Endodermal cell (in vitro differentiated cells): ENCODE results near the gene CRTC1. TPM values are rescaled to one million over a fixed set of nuclear protein-coding genes. Genes with fewer than 3 reads are reported as not detected.
A peak's percentile ranks its signal among the peaks of the same experiment; 100 is the strongest.

Experiments
- DNase-seq: peaks from one replicate; pipeline ENCODE4 v3.0.0-alpha.2; 2017
- H3K27ac ChIP-seq: 2 replicates; pipeline ENCODE4 v1.5.1; 2013; ENCODE audit warnings: mild to moderate bottlenecking, low read depth, low read length, moderate library complexity
- H3K27me3 ChIP-seq: 2 replicates; pipeline ENCODE4 v1.6.1; 2013; ENCODE audit warnings: mild to moderate bottlenecking, low read length, moderate library complexity; ENCODE audit not compliant: insufficient read depth, control insufficient read depth, poor library complexity, severe bottlenecking
- H3K36me3 ChIP-seq: 2 replicates; pipeline ENCODE4 v1.7.0; 2013; ENCODE audit warnings: mild to moderate bottlenecking, low read length, moderate library complexity; ENCODE audit not compliant: control insufficient read depth, insufficient read depth
- H3K4me1 ChIP-seq: one replicate; pipeline ENCODE4 v1.7.0; 2013; ENCODE audit warnings: low read length; ENCODE audit not compliant: control insufficient read depth, insufficient read depth
- H3K4me3 ChIP-seq: 2 replicates; pipeline ENCODE4 v1.5.1; 2013; ENCODE audit warnings: mild to moderate bottlenecking, low read length, moderate library complexity
- H3K9ac ChIP-seq: 2 replicates; pipeline ENCODE4 v1.6.1; 2013; ENCODE audit warnings: mild to moderate bottlenecking, low read length, moderate library complexity; ENCODE audit not compliant: poor library complexity, severe bottlenecking; ENCODE audit errors: extremely low read depth
- H3K9me3 ChIP-seq: 2 replicates; pipeline ENCODE4 v1.6.1; 2013; ENCODE audit warnings: mild to moderate bottlenecking, low read length, moderate library complexity; ENCODE audit not compliant: control insufficient read depth
- H3K27ac Mint-ChIP-seq: 2 replicates; pipeline ENCODE4 v1.8.0; 2020; ENCODE audit warnings: mixed read lengths
- H3K27me3 Mint-ChIP-seq: 2 replicates; pipeline ENCODE4 v1.8.0; 2021; ENCODE audit warnings: mild to moderate bottlenecking, mixed read lengths; ENCODE audit not compliant: insufficient read depth
- H3K36me3 Mint-ChIP-seq: 2 replicates; pipeline ENCODE4 v1.8.0; 2020; ENCODE audit warnings: low read depth, mixed read lengths
- H3K4me1 Mint-ChIP-seq: 2 replicates; pipeline ENCODE4 v1.8.0; 2020; ENCODE audit warnings: mixed read lengths
- H3K4me3 Mint-ChIP-seq: 2 replicates; pipeline ENCODE4 v1.8.0; 2020; ENCODE audit warnings: mild to moderate bottlenecking, moderate library complexity, mixed read lengths
- H3K9me3 Mint-ChIP-seq: 2 replicates; pipeline ENCODE4 v1.8.0; 2020; ENCODE audit warnings: mild to moderate bottlenecking, mixed read lengths
- CTCF ChIP-seq: fragments of 200-600 bp; sonication (generic); conservative IDR thresholded peaks from 2 replicates; pipeline ENCODE4 v1.5.0; 2021; ENCODE audit warnings: antibody characterized with exemption, mild to moderate bottlenecking
- WGBS, 2 experiments: methylation state at CpG; one replicate each; pipeline versions ENCODE4 v1.1.5 to v1.1.7; 2013; ENCODE audit warnings: missing lambda C conversion rate in 2 of 2, mixed read lengths in 1 of 2; ENCODE audit not compliant: insufficient coverage in 1 of 2, insufficient read length in 1 of 2; 5-methylcytosine and 5-hydroxymethylcytosine counted together
- total RNA-seq, 2 donors: library from RNA; stranded (reverse); fragmentation: NEBNext Ultra II Directional in 1 of 2; extraction: Animal tissue kit (Norgen Biotek cat#: 25700) in 1 of 2; gene quantifications; 2 replicates in 1 of 2; 3 replicates in 1 of 2; pipeline ENCODE4 v1.2.1, GENCODE V29; 2021

CRTC1 gene
- total RNA-seq, 2 donors from 2014 or later, result 26.6 to 29.7 TPM

DNA sequence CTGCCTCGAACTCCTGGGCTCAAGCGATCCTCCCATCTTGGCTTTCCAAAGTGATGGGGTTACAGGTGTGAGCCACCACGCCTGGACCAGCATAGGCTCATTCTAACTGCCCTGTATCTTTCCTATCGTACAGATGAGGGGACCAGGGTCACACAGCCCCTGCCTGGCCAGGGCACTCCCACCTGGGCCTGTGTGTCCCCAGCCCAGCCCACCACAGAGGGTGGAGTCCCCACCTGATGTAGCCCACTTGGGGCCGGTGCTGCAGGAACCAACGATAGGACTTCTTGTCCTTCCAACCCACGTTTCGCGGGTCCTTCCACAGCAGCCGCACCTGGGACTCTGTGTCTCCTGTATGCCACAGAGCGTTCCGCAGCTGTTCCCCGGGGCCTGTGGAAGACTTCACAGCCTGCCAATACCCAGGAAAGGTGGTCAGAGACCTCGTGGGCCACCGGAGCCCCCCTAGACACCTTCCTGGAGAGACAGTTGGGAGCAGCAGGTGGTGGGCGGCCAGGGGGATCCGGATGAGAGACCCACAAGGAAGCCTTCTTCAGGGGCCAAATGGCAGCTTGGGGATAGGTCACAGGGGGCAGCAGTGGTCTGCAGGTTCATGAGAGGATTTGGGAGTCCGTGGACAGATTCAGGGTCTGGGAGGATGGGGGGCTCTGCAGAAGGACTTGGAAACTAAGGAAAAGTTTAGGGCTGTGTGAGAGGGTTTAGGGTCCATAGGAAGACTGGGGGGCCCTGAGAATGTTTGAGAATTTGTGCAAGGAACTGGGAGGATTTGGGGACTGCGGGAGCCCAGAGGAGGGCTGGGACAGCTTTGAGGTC lies 100.7 kb downstream of the CRTC1 start:
- no peak overlapping the region for H3K4me3 Mint-ChIP-seq
- H3K9me3 ChIP-seq, result no peaks in the 10 kb centered on the region
- no peak overlapping the region for H3K27ac Mint-ChIP-seq
- no peak for TF ChIP-seq CTCF
- no peaks in the 10 kb centered on the region for H3K4me1 ChIP-seq
- WGBS, 2 experiments, result 84 to 88% methylated on average over 14 to 19 of the region's 19 CpGs
- no peak overlapping the region for H3K9ac ChIP-seq
- H3K27ac ChIP-seq, result no peak overlapping the region
- H3K36me3 Mint-ChIP-seq, result no peaks in the 10 kb centered on the region
- H3K27me3 Mint-ChIP-seq, result peaks cover 88% of the 10 kb centered on the region
- DNase-seq, result no peak
- peaks cover under 1% of the 10 kb centered on the region for H3K4me1 Mint-ChIP-seq
- no peaks in the 10 kb centered on the region for H3K36me3 ChIP-seq
- no peak overlapping the region for H3K4me3 ChIP-seq
- peaks cover 100% of the 10 kb centered on the region for H3K27me3 ChIP-seq
- peaks cover 4% of the 10 kb centered on the region for H3K9me3 Mint-ChIP-seq

DNA sequence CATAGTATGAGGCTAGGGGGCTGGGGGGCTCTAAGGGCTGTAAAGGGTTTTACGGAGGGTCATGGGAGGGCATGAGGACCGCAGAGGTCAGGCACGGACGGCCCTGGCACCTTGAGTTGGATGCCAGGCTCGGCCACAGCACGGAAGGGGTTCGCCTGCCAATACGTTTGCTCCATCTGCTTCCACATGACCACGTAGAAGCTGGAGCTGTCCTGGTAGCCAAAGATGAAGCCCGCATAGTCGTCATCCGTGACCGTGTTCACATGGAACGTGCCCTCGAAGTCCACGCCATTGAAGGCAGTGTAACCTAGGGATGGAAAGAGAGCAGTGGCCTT lies 101.3 kb downstream of the CRTC1 start:
- Histone ChIP-seq H3K9ac (no peak overlapping the region), H3K9me3 (no peaks in the 10 kb centered on the region), H3K4me3 (no peak overlapping the region), H3K27me3 (peaks cover 100% of the 10 kb centered on the region), H3K4me1 (no peaks in the 10 kb centered on the region), H3K27ac (no peak overlapping the region), H3K36me3 (no peaks in the 10 kb centered on the region)
- H3K9me3 Mint-ChIP-seq, result peaks cover 4% of the 10 kb centered on the region
- no peak overlapping the region for H3K4me3 Mint-ChIP-seq
- H3K27ac Mint-ChIP-seq, result no peak overlapping the region
- H3K36me3 Mint-ChIP-seq, result no peaks in the 10 kb centered on the region
- H3K4me1 Mint-ChIP-seq, result peaks cover 2% of the 10 kb centered on the region
- H3K27me3 Mint-ChIP-seq, result peaks cover 88% of the 10 kb centered on the region
- no peak for TF ChIP-seq CTCF
- DNase-seq, result no peak
- WGBS, 2 experiments, result 80 to 82% methylated on average over 16 of the region's 16 CpGs

DNA sequence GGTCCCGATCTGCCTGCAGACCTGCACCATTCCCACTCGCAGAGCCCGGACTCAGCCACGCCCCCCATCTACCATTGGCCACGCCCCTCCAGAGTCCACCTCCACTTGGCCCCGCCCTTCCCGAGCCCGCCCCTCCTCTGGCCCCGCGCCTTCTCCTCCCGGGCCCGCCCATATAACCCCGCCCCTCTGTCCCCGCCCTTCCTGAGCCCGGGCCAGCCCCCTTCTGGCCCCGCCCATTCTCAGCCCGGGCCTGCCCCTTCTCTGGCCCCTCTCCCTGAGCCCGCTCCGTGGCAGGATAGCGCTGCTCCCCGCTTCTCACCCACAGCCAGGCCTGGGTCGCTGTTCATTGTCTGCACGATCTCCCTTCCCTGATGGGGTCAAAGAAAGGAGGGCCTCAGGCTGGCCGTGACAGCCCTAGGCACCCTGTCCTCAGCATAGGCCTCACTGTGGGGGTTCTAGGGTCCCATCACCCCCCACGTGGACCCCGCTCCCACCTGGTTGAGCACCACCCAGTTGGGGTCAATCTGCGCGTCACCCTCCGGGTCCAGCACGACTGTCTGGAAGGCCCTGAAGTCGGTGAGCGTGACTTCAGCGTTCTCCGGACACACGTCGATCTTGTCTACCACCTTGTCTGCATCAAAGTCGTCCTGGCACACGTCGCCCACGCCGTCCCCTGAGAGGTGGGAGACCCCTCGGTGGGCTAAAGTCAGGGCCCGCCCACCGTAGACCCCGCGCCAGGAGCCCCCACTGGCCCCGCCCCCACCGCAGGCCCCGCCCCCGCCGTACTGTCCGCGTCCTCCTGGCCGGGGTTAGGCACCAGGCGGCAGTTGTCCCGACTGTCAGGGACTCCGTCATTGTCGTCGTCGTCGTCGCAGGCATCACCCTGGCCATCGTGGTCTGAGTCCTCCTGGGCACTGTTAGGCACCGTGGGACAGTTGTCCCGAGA lies 102.0 kb downstream of the CRTC1 start:
- H3K9me3 Mint-ChIP-seq, result peaks cover 4% of the 10 kb centered on the region
- Histone ChIP-seq H3K9ac (no peak overlapping the region), H3K36me3 (no peaks in the 10 kb centered on the region), H3K4me3 (no peak overlapping the region), H3K27ac (no peak overlapping the region), H3K4me1 (no peaks in the 10 kb centered on the region), H3K9me3 (no peaks in the 10 kb centered on the region), H3K27me3 (peaks cover 100% of the 10 kb centered on the region)
- H3K27ac Mint-ChIP-seq, result no peak overlapping the region
- H3K4me1 Mint-ChIP-seq, result peaks cover 6% of the 10 kb centered on the region
- peaks cover 92% of the 10 kb centered on the region for H3K27me3 Mint-ChIP-seq
- TF ChIP-seq CTCF, result no peak
- 17 to 22% methylated on average over 28 to 65 of the region's 65 CpGs for WGBS, 2 experiments
- no peak overlapping the region for H3K4me3 Mint-ChIP-seq
- DNase-seq, result peak; percentile 99
- H3K36me3 Mint-ChIP-seq, result no peaks in the 10 kb centered on the region
